NCI-H446 (cell line): Measurements from ENCODE around the gene TAPBPL.
"Not testable (repeated sequence)": the region's sequence is repeated elsewhere in the genome, so short reads cannot be mapped to it uniquely, and the experiment has no call there.

Experiments
- DNase-seq, 2 experiments: peaks; one replicate each; lab custom pipeline; 2025; lab: John Stamatoyannopoulos, UW

TAPBPL gene

DNA sequence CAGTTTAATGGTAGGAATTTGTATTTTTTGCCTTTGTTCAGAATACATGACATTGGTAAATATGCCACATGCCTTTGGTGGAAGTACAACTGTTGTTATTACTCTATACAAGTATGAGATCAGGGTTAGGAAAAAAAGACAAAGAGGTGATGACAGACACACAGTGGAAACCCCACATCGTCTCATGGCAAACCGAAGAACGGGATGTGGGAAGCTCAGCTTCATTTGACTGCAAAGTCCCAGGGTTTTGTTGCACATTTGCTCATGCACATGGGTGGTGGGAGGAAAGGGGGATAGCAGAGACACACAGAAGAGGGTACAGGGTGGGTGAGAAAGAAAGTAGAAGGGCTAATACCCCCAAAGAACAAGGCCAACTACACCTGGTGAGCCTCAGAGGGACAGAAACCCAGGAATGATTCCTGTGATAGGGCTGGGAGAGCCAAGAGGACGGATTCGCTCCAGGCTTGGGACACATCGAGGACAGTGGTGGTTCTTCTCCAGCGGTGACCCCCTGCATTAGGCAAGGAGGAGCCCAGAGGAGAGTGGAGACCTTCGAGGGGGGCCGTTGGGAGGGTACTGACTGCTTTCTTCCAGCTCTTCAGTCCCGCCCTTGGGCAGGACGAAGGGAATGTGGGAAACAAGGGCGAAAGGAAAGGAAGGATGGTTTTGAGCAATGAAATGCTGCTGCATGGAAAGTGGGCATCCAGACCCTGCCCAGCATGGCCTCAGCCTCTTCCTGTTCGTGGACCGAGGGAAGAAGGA is 10.6 kb downstream of the TAPBPL start:
- no peak for DNase-seq

DNA sequence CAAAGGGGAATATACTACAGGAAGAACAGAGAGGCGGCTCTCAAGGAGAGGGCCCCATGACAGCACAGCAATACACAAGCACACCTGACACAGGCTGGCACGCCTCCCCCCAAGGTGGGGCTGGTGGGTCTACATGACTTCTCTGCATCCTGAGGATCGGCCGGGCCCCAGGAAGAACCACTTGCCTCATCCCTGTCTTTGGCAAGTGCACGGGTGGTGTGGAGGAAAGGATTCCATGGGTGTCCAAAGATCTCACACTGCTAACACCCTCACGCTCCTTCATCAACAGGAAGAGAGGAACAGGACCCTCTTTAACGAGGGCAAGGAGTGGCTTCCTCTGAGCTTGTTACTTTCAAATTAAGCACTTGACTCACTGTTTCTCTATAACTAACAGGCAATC is 11.4 kb downstream of the TAPBPL start:
- no peak for DNase-seq

DNA sequence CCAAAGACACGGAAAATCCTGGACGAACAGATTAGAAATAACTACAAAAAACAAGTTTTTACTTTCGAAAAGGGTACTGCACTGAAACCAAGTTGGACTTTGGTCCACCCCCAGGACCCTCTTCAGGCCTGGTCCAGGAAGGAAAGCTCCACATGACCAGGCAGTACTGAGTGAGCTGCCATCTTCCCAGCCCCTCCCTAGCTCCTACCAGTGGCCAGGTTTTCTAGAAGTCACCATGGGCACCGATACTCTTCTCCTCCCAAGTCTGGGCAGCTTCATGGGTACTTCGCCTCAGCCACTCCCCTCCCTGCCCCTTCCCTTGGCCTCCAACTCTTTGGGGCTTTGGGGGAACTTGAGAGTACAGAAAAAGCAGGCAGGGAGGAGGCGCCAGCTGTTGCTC is 12.0 kb downstream of the TAPBPL start:
- DNase-seq: no peak

DNA sequence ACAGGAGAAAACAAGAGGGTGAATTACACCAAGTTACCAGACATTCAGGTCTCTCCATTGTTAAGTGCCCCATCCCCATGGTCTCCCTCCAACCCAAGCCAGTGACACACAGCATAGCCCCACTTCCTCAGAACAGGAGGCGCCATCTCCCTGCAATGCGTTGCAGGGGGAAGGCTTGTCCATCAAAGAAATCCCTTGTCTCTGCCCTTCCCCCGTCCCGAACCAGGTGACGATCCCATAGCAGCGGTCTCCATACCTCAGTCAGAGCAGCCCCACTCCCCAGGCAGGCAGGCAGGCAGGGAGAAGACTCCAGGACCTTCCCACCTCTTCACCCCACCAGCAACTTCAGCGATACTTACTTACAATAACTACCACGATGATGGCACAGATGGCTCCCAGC is 12.7 kb downstream of the TAPBPL start:
- no peak for DNase-seq

DNA sequence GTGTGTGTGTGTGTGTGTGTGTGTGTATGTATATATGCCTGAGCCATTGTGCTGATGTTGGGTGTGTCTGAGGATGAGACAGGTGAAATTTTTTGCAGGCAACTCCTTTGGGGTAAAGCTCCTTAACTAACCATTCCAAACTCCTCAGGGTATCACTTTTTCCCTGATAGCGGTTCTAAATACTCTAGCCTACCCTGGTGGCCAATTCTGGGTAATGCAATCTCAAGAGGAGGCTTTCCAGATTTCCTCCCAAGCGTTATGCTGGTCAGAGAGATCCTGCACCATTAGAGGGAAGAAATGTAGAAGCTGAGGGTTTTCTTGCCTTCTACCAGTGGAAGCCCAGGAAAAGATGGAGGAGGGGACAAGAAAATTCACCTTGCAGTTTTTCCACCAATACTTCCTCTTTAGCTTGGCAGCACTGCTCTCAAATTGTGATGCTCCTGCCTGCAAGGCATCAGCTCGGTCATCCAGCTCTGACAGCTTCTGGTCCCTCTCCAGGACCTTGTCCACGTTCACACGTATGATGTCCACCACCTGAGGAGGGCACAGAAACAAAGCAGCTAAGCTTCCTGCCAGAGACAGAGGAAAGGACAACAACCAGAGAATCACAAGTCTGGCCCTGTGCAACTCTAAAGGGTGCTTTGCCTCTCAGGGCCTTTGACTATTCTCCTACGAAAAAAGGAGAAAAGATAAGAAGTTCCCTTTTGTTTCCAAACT is 13.8 kb downstream of the TAPBPL start:
- DNase-seq: peak; percentile 31 to 66

DNA sequence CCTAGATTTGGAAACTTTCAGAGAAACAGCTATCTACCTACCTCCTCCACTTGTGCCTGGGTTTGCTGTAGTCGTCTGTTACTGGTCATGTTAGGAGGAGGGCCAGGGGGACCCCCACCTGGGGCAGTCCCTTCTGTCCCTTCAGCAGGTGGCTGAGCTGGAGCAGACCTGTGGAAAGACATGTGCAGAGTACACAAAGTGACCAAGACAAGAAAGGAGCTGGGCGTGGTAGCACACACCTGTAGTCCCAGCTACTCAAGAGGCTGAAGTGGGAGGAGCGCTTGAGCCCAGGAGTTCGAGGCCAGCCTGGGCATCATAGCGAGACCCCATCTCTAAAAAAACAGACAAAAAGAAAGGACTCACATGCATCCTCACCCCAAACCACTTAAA is 14.3 kb downstream of the TAPBPL start:
- no peak for DNase-seq

DNA sequence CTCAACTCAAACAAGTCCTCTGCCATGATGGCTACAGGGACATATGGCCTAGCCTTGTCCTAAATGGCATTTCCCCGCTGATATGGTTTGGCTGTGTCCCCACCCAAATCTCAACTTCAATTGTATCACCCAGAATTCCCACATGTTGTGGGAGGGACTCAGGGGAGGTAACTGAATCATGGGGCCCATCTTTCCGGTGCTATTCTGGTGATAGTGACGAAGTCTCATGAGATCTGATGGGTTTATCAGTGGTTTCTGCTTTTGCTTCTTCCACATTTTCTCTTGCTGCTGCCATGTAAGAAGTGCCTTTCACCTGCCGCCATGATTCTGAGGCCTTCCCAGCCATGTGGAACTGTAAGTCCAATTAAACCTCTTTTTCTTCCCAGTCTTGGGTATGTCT is 14.9 kb downstream of the TAPBPL start:
- not testable (repeated sequence) for DNase-seq

DNA sequence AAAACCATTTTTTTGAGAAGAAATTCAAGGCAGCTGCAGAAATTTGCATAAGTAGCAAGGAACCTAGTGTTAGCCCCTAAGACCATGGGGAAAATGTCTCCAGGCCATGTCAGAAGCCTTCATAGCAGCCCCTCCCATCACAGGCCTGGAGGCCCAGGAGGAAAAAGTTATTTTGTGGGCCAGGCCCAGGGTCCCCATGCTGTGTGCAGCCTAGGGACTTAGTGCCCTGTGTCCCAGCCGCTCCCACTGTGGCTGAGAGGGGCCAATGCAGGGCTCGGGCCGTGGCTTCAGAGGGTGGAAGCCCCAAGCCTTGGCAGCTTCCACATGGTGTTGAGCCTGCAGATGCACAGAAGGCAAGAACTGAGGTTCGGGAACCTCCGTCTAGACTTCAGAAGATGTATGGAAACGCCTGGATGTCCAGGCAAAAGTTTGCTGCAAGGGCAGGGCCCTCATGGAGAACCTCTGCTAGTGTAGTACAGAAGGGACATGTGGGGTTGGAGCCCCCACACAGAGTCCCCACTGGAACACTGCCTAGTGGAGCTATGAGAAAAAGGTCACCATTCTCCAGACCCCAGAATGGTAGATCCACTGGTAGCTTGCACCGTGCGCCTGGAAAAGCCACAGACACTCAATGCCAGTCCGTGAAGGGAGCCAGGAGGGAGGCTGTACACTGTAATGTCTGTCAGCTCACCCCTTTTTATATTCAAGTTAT is 15.9 kb downstream of the TAPBPL start:
- not testable (repeated sequence) for DNase-seq

DNA sequence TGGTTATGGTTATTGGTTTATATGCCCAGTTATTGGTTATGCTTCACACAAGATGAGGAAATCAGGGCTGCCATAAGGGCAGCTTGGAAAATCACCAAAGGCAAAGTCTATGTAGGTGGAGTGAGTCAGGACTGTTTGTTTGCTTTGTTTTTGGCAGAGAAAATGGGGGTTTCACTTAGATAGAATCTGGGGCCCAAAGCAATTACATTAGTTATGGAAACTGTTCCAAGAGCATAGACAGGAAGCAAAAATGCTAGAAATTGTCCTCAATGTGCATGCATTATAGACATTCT is 16.4 kb downstream of the TAPBPL start:
- no peak for DNase-seq

DNA sequence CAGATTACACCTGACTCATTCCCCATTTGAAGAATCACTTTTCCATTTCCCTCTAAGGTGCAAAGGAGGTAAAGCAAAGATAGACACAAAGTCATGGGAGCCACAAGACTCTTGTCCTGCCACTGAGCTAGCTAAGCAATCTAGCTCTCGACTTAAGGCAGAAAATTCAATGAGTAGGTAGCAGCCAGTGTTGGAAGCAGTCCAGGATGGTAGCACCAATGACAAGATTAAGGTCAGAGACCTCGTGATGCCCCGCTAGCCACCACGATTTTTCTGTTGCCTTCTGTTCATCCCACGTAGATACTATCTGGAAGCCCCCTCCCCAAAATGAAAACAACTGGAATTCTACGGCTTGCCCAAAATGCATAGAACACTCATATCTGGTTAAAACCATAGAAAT is 17.2 kb downstream of the TAPBPL start:
- DNase-seq: no peak

DNA sequence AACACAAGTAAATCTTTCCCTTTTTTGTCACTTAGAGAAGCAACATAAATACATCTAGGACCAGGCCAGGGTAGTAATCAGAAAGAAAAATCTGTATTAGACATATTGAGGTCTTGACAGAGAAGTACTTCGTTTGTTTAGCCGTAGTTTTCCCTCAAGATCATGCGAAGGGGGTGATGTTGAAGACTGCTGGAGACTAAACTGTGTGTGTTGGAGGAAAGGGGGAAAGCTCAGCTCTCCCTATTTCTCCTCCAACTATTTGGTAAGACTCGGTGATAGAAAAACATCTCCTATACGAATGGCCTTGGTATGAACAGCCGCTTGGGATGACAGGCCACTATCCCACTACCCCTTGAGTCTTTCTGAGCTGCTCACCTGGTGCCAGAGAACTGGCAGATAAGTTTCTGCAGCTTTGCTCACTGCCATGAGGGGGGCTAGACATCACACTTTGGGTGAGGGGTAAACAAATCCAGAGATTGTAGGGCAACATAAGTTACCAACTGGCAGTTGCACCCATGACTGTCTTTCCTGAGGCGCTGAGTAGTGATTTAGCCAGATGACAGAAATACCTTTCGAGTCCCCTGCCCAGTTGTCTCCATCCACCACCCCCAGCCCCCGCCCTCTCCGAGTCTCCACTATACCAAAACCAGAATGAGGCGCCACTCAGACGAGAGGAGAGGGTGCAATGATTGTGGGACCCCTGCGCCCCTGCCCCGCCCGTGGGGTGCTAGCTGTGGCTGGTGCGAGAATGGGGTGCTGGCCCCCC is 17.9 kb downstream of the TAPBPL start:
- DNase-seq: no peak

DNA sequence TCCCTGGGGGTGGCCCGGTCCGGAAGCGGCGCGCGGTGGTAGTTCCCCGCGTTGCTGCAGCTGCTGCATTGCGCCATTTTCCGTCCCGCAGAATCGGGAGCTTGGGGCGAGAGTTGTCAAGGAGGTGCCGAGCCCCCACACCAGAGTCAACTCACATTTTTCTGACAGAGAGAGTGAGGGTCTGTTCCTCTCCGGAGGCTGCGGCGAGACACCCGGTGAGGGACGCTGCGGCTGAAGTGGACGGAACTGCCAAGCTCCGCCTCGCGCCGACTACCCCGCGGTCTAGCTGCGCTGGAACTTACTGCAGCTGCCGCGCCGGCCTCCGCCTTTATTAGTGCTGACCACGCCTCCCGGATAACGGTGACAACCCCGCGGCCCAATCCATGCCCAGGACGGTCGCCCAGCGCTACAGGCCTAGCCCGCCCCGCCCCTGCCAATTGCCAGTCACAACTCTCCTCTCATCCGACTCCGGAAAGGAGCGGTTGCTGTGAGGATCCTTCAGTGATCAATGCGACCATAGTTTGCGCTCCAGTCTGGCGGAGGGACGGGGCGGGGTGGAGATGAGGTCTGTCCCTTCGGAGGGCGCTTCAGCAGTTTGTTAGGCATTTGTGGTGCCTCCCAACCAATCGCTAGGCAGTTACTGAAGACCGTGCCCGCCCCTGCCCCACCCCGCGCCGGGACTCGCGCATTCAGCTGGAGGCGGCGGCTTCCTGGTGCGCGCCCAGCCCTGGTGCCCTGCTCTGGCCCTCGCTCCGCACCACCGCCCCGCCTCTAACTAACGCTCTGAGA is 18.7 kb downstream of the TAPBPL start, which contains the start of gene VAMP1:
VAMP1 (minus strand) TSS at position 303 of the 789 bp plus-strand sequence; CDS start at position 157, 146 bp downstream.
- peak; percentile 96 to 98 for DNase-seq

DNA sequence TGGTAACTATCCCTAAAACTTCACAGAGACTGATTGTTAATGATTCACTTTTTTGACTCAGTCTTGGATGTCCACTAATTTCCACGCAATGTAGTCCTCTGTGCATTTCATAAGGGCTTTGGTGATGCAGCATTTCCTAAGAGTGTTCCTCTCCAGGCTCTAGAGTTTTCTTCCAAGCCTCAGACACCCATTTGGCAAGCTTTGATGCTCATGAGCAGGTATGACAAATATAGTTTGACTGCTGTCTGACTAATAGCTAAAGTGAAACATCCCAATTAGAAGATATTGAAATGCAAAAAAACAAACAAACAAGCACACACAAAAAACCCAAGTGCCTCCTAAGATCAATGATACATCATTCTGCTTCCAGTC is 20.1 kb downstream of the TAPBPL start:
- no peak for DNase-seq

DNA sequence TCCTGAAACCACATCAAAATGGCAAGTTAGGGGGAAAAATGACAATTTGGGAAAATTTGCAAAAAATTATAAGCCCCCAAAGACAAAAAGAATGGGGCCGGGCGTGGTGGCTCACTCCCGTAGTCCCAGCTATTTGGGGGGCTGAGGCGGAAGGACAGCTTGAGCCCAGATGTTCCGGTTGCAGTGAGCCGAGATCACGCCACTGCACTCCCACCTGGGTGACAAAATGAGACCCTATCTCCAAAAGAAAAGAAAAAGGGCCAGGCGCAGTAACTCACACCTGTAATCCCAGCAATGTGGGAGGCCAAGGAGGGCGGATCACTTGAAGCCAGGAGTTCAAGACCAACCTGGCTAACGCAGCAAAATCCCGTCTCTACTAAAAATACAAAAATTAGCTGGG is 20.6 kb downstream of the TAPBPL start:
- no peak for DNase-seq

DNA sequence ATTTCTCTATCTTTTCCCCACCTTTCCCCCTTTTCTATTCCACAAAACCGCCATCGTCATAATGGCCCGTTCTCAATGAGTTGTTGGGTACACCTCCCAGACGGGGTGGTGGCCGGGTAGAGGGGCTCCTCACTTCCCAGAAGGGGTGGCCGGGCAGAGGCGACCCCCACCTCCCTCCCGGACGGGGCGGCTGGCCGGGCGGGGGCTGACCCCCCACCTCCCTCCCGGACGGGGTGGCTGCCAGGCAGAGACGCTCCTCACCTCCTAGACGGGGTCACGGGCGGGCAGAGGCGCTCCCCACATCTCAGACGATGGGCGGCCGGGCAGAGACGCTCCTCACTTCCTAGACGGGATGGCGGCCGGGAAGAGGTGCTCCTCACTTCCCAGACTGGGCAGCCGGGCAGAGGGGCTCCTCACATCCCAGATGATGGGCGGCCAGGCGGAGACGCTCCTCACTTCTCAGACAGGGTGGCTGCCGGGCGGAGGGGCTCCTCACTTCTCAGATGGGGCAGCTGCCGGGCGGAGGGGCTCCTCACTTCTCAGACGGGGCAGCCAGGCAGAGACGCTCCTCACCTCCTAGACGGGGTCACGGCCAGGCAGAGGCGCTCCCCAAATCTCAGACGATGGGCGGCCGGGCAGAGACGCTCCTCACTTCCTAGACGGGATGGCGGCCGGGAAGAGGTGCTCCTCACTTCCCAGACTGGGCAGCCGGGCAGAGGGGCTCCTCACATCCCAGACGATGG is 23.6 kb downstream of the TAPBPL start:
- not testable (repeated sequence) for DNase-seq

DNA sequence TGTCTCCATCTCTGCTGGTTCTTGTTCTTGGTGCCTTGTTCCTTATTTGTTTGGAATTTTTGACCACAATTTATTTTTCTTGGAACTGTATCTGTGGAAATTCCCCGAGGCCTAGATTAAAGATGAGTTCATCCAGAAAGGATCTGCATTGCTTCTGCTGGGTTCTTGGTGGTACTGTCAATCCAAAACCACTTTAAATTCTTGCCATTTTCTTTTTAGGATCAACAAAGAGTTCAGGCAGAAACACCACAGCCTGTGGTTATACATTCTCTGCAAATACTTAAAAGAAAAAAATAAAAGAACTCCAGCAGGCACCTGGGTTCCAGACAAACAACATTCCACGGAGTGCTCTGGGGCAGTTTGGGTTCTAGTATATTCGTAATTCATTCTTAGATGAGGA is 24.6 kb downstream of the TAPBPL start:
- no peak for DNase-seq

DNA sequence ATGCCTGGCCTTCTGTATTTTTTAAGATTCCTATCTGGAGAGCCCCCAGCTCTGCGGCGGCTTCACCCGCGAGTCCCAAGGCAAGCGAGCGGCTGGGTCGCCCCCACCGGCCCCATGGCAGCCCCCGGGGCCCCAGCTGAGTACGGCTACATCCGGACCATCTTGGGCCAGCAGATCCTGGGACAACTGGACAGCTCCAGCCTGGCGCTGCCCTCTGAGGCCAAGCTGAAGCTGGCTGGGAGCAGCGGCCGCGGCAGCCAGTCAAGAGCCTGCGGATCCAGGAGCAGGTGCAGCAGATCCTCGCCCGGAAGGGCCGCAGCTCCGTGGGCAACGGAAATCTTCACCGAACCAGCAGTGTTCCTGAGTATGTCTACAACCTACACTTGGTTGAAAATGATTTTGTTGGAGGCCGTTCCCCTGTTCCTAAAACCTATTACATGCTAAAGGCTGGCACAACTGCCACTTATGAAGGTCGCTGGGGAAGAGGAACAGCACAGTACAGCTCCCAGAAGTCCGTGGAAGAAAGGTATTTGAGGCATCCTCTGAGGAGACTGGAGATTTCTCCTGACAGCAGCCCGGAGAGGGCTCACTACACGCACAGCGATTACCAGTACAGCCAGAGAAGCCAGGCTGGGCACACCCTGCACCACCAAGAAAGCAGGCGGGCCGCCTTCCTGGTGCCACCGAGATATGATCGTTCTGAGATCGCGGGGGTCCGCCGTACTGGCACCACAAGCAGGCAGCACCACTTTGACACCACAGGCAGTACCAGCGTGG is 25.9 kb downstream of the TAPBPL start:
- DNase-seq: not testable (repeated sequence)

DNA sequence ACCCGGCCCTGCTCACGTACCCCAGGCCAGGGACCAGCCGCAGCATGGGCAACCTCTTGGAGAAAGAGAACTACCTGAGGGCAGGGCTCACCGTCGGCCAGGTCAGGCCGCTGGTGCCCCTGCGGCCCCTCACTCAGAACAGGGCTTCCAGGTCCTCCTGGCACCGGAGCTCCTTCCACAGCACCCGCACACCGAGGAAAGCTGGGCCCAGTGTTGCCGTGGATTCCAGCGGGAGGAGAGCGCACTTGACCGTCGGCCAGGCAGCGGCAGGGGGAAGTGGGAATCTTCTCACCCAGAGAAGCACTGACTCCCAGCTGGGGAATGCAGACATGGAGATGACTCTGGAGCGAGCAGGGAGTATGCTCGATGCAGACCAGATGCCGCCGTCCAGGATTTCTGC is 26.6 kb downstream of the TAPBPL start:
- DNase-seq: no peak

DNA sequence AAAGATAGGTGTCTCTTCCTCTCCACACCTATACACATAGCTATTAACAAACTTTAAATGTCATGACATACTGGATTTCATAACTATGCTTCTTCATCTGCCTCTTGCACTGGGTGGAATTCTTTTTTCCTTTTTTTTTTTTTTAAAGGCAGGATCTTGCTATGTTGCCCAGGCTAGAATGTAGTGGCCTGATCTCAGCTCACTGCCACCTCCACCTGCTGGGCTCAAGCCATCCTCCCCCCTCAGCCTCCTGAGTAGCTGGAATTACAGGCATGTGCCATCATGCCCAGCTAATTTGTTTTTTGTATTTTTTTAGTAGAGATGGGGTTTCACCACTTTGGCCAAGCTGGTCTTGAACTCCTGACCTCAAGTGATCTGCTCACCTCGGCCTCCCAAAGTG is 36.4 kb downstream of the TAPBPL start:
- no peak for DNase-seq

DNA sequence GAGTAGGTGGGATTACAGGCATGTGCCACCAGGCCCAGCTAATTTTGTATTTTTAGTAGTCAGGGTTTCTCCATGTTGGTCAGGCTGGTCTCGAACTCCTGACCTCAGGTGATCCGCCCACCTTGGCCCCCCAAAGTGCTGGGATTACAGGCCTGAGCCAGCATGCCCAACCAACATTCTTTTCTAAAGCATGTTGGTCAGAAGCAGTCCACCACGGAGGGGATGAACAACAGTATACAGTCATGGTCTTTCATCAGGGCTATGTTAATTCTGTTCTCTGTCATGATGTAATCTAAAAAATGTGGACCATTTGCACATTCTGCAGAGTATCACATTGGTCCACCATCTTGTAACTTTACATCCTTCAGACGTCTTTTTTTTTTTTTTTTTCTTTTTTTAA is 37.6 kb downstream of the TAPBPL start:
- DNase-seq: no peak
